BJ (cell line): ENCODE data around the gene TTC31. TPM values are rescaled to one million over a fixed set of nuclear protein-coding genes. Genes with fewer than 3 reads are reported as not detected.
"Not testable (repeated sequence)": the region's sequence is repeated elsewhere in the genome, so short reads cannot be mapped to it uniquely, and the experiment has no call there.

Source experiments
- CTCF ChIA-PET: fragments of 350-600 bp; formaldehyde crosslinking; extraction: SDS; loops from one replicate; lab custom pipeline; 2021; ENCODE audit warnings: antibody characterized with exemption, inconsistent platforms; lab: Yijun Ruan, JAX
- POLR2A ChIA-PET: fragments of 300-600 bp; sonication (Branson Sonifier 250); formaldehyde crosslinking; extraction: SDS; loops from one replicate; lab custom pipeline; 2021; ENCODE audit warnings: antibody characterized with exemption; lab: Charles Lee
- DNase-seq: peaks from one replicate; pipeline ENCODE4 v3.0.0-alpha.2; 2011; ENCODE audit warnings: low read depth
- H3K27me3 ChIP-seq: 2 replicates; pipeline ENCODE4 v1.6.0; 2011; ENCODE audit warnings: low read length; ENCODE audit not compliant: control insufficient read depth, insufficient read depth
- H3K36me3 ChIP-seq: 2 replicates; pipeline ENCODE4 v1.5.1; 2011; ENCODE audit warnings: low read length; ENCODE audit not compliant: control insufficient read depth, insufficient read depth
- H3K4me3 ChIP-seq: 2 replicates; pipeline ENCODE4 v1.5.1; 2011; ENCODE audit warnings: low read depth, mild to moderate bottlenecking, control low read depth, low read length
- polyA plus RNA-seq: library from polyadenylated mRNA; depleted of rRNA; stranded (reverse); fragments of >200 nt; gene quantifications from 2 replicates; pipeline ENCODE4 v1.2.3, GENCODE V29; 2011
- TF ChIP-seq, protein P1 (sequence below): IDR thresholded peaks from 2 replicates; pipeline ENCODE4 v1.5.1; 2011; ENCODE audit warnings: low read depth, mild to moderate bottlenecking, control low read depth, inconsistent platforms, low read length, moderate library complexity; ENCODE audit not compliant: insufficient read depth

Gene TTC31
- polyA plus RNA-seq, 1 experiment = 26.0 TPM

DNA sequence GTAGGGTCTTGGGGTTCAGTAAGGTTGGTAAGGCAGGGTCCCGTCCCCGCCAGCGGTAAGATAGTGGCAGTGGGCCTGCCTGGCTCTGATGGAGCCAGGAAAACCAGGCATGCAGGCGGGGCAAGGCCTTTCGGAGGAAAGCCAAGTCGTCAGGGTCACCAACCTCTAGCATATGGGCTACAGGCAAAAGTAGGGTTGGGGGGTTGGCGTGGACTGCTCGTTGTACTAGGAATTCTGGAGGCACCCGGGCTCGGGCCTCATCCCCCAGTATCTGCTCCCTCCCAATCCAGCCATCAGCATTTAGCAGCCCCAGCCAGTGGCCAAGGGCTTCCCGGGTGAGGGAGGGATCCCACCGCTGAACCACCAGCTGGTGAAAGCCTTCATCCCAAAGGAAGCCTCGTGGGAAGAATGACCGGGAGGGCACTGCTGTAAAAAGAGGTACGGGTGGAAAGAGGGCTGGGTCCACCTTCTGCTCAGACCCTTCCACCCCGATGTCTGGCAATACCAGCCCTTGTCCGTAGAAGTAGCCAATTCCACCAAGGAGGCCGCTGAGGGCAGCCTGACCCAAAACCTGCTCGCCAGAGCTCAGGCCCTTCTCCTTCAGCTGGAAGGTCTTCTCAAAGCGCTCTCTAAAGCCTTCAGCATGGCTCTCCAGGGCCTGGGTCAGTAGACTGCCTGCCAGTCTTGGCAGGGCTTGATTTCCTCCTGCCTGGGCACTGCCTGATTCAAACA lies 20.7 kb upstream of the TTC31 start:
- ChIA-PET POLR2A (no interaction called here), CTCF (interaction anchor here (1.0 kb wide), 1 partner anchor 123 kb away, joined by 3 read pairs; no protein-coding TSS in a partner anchor)
- Histone ChIP-seq H3K4me3 (no peak overlapping the region), H3K36me3 (peaks cover 15% of the 10 kb centered on the region), H3K27me3 (no peaks in the 10 kb centered on the region)
- no peak for DNase-seq
- TF ChIP-seq, protein P1, sequence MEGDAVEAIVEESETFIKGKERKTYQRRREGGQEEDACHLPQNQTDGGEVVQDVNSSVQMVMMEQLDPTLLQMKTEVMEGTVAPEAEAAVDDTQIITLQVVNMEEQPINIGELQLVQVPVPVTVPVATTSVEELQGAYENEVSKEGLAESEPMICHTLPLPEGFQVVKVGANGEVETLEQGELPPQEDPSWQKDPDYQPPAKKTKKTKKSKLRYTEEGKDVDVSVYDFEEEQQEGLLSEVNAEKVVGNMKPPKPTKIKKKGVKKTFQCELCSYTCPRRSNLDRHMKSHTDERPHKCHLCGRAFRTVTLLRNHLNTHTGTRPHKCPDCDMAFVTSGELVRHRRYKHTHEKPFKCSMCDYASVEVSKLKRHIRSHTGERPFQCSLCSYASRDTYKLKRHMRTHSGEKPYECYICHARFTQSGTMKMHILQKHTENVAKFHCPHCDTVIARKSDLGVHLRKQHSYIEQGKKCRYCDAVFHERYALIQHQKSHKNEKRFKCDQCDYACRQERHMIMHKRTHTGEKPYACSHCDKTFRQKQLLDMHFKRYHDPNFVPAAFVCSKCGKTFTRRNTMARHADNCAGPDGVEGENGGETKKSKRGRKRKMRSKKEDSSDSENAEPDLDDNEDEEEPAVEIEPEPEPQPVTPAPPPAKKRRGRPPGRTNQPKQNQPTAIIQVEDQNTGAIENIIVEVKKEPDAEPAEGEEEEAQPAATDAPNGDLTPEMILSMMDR = no peak

DNA sequence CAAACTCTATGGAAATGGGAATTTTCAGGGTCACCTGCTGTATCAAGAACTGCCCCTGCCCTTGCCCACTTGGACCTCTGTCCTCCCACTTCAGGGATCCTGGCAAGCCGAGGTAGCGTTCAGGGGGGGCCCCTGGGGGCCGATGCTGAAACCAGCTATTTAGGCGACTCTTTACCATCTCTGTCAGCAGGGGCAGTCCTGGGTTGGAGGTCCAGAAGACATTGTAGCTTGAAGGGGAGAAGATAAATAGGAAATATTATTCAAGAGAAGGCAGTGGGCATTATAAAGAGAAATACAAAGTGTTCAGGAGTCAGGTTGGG lies 20.1 kb upstream of the TTC31 start:
- ChIA-PET CTCF (no interaction called here), POLR2A (no interaction called here)
- DNase-seq = no peak
- H3K4me3 ChIP-seq = no peak overlapping the region
- no peaks in the 10 kb centered on the region for H3K27me3 ChIP-seq
- TF ChIP-seq, protein P1 = no peak
- peaks cover 15% of the 10 kb centered on the region for H3K36me3 ChIP-seq

DNA sequence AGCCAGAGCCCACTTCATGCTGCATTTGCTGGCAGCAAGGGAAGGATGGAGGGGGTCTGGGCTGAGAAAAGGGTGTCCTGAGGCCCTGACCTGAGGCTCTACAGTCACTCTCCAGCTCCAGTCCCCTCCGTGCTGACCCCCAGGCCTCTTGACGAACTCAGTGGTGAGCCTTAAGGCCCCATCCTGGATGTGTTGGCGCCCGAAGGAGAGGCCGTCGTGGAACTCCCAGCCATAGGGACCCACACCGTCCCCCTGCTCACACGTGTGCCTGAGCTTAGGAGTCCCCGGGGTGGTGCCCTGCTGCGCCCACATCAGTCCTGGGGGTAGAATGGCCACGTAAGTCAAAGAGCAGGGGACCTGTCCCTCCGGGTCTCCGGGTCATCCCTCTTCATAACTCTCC lies 18.5 kb upstream of the TTC31 start:
- TF ChIP-seq, protein P1 = no peak
- ChIA-PET CTCF (interaction anchor here (0.9 kb wide), 1 partner anchor 48 kb away, joined by 3 read pairs; no protein-coding TSS in a partner anchor), POLR2A (interaction anchor here (0.7 kb wide), 1 partner anchor 25 kb away, joined by 7 read pairs; no protein-coding TSS in a partner anchor)
- Histone ChIP-seq H3K27me3 (no peaks in the 10 kb centered on the region), H3K36me3 (peaks cover 15% of the 10 kb centered on the region), H3K4me3 (peak overlapping the region; percentile 73)
- DNase-seq = no peak

DNA sequence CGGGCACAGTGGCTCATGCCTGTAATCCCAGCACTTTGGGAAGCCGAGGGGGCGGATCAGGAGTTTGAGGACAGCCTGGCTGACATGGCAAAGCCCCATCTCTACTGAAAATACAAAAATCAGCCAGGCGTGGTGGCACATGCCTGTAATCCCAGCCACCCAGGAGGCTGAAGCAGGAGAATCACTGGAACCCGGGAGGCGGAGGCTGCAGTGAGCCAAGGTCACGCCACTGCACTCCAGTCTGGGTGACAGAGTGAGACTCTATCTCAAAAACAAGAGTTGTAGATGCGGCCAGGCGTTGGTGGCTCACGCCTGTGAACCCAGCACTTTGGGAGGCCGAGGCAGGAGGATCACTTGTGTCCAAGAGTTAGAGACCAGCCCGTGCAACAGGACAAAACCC lies 12.1 kb upstream of the TTC31 start:
- CTCF ChIA-PET, H3K4me3 ChIP-seq, H3K27me3 ChIP-seq, DNase-seq, POLR2A ChIA-PET: not testable (repeated sequence)
- H3K36me3 ChIP-seq = peaks cover 13% of the 10 kb centered on the region

DNA sequence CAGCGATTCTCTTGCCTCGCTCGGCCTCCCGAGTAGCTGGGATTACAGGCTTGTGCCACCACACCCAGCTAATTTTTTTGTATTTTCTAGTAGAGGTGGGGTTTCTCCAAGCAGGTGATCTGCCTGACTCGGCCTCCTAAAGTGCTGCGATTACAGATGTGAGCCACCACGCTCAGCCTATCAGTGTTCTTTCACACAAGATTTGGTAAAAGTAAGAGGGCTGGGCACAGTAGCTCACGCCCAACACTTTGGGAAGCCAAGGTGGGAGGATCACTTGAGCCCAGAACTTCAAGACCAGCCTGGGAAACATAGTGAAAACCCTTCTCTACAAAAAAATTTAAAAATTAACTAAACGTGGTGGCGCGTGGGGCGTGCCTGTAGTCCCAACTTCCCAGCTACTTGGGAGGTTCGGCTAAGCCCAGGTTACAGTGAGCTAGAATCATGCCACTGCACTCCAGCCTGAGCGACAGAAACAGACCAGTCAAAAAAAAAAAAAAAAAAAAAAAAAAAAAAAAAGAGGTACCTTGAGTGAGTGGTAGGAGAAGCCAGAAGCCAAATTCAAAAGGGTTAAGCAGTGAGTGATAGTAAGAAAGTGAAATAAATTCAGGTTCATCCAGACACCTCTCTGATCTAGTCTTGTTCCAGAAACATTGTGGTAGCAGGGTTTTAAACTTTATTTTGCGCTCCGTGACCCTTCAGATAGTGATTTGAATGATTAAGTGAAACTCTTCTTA lies 11.4 kb upstream of the TTC31 start:
- Histone ChIP-seq H3K36me3 (peaks cover 13% of the 10 kb centered on the region), H3K27me3 (no peaks in the 10 kb centered on the region), H3K4me3 (peak overlapping the region; percentile 76)
- CTCF ChIA-PET = interaction anchor here (1.6 kb wide), 1 partner anchor 116 kb away, joined by 5 read pairs; no protein-coding TSS in a partner anchor
- DNase-seq = no peak
- TF ChIP-seq, protein P1 = no peak
- POLR2A ChIA-PET = no interaction called here
